Lower leg skin (tissue), 3 donors: ENCODE measurements around the gene TSPEAR.

Experiments
- CTCF ChIP-seq, 3 donors: fragments of 450-650 bp; IDR thresholded peaks; one replicate each; pipeline ENCODE4 v1.5.1; 2016; ENCODE audit warnings: antibody characterized with exemption in 3 of 3, mild to moderate bottlenecking in 3 of 3, moderate library complexity in 2 of 3
- POLR2A ChIP-seq, 2 donors: fragments of 450-650 bp; IDR thresholded peaks; one replicate each; pipeline ENCODE4 v1.6.1; 2016 to 2017; ENCODE audit warnings: antibody characterized with exemption in 2 of 2, mild to moderate bottlenecking in 1 of 2, moderate library complexity in 1 of 2

GRCh38 chr21:44516828-44517174, 194.6 kb downstream of the TSPEAR start:
- TF ChIP-seq CTCF (IDR thresholded peaks at IDR 0.05), result no peak
- TF ChIP-seq POLR2A (IDR thresholded peaks at IDR 0.05), result no peak
